ENCODE measurements around the gene STAB1. TPM values are rescaled to one million over a fixed set of nuclear protein-coding genes. Genes with fewer than 3 reads are reported as not detected.

The STAB1 gene
- total RNA-seq, 1 donor from 2014 or later = 0.07 TPM

- Mint-ChIP-seq H3K4me1 (peaks cover 22% of the 10 kb centered on the region), H3K27me3 (no peaks in the 10 kb centered on the region), H3K4me3 (peak within 1 kb of the TSS; percentile 83), H3K9me3 (peaks cover under 1% of the 10 kb centered on the region), H3K27ac (peak within 1 kb of the TSS; percentile 82), H3K36me3 (ENCODE audit: low read depth) (peaks cover 15% of the 10 kb centered on the region)
- intact Hi-C loops (cut with micrococcal nuclease) = loop anchor here (10.0 kb wide), 2 partner anchors 339 to 361 kb away; partner anchors contain the start of genes ALAS1 and STIMATE
- peak; percentile 92 for DNase-seq
Observed at GRCh38 chr3:52533623-52534280, 38.6 kb downstream of the STAB1 start, which contains the start of gene NT5DC2. Gene NT5DC2 (minus strand): TSS chr3:52533857. CDS start chr3:52533737, 120 bp downstream.

- Mint-ChIP-seq H3K36me3 (ENCODE audit: low read depth) (peaks cover 20% of the 10 kb centered on the region), H3K27ac (peak overlapping the region; percentile 82), H3K27me3 (no peaks in the 10 kb centered on the region), H3K4me3 (peak overlapping the region; percentile 83), H3K4me1 (peaks cover 29% of the 10 kb centered on the region), H3K9me3 (peaks cover 7% of the 10 kb centered on the region)
- intact Hi-C loops (cut with micrococcal nuclease) = loop anchor here (10.0 kb wide), 2 partner anchors 340 to 360 kb away; partner anchors contain the start of genes ALAS1 and STIMATE
- DNase-seq = no peak
Observed at GRCh38 chr3:52534281-52535183, 39.4 kb downstream of the STAB1 start.

GRCh38 chr3:52535411-52536111 is 40.4 kb downstream of the STAB1 start:
- H3K4me1 Mint-ChIP-seq = peaks cover 30% of the 10 kb centered on the region
- intact Hi-C loops (cut with micrococcal nuclease) = loop anchor here (1.0 to 10.0 kb wide), 4 partner anchors 79 to 359 kb away; partner anchors contain the start of genes ALAS1, PBRM1 and STIMATE
- peaks cover 21% of the 10 kb centered on the region for H3K36me3 Mint-ChIP-seq (ENCODE audit: low read depth)
- H3K4me3 Mint-ChIP-seq = peak overlapping the region; percentile 98
- no peaks in the 10 kb centered on the region for H3K27me3 Mint-ChIP-seq
- peak overlapping the region; percentile 100 for H3K27ac Mint-ChIP-seq
- H3K9me3 Mint-ChIP-seq = peaks cover 7% of the 10 kb centered on the region
- DNase-seq = no peak

- Mint-ChIP-seq H3K36me3 (ENCODE audit: low read depth) (peaks cover 24% of the 10 kb centered on the region), H3K27ac (peak overlapping the region; percentile 100), H3K4me1 (peaks cover 31% of the 10 kb centered on the region), H3K27me3 (no peaks in the 10 kb centered on the region), H3K4me3 (peak overlapping the region; percentile 98), H3K9me3 (peaks cover 7% of the 10 kb centered on the region)
- no peak for DNase-seq
- intact Hi-C loops (cut with micrococcal nuclease) = loop anchor here (1.0 to 10.0 kb wide), 4 partner anchors 79 to 359 kb away; partner anchors contain the start of genes ALAS1, PBRM1 and STIMATE
Observed at GRCh38 chr3:52536112-52536368, 40.9 kb downstream of the STAB1 start.

- peaks cover 27% of the 10 kb centered on the region for H3K36me3 Mint-ChIP-seq (ENCODE audit: low read depth)
- no peaks in the 10 kb centered on the region for H3K27me3 Mint-ChIP-seq
- H3K9me3 Mint-ChIP-seq = peaks cover 7% of the 10 kb centered on the region
- H3K4me1 Mint-ChIP-seq = peaks cover 33% of the 10 kb centered on the region
- peak; percentile 99 for DNase-seq
- H3K27ac Mint-ChIP-seq = peak within 1 kb of the TSS; percentile 100
- intact Hi-C loops (cut with micrococcal nuclease) = loop anchor here (1.0 to 10.0 kb wide), 4 partner anchors 80 to 358 kb away; partner anchors contain the start of genes ALAS1, PBRM1 and STIMATE
- peak within 1 kb of the TSS; percentile 98 for H3K4me3 Mint-ChIP-seq
Observed at GRCh38 chr3:52536369-52537164, 41.4 kb downstream of the STAB1 start, which contains the start of gene UQCC5. Gene UQCC5 (plus strand): TSS chr3:52536605. CDS start chr3:52536756, 151 bp downstream.

- H3K9me3 Mint-ChIP-seq = peaks cover 7% of the 10 kb centered on the region
- no peak for DNase-seq
- H3K36me3 Mint-ChIP-seq (ENCODE audit: low read depth) = peaks cover 30% of the 10 kb centered on the region
- H3K27ac Mint-ChIP-seq = peak overlapping the region; percentile 100
- intact Hi-C loops (cut with micrococcal nuclease) = loop anchor here (2.0 to 10.0 kb wide), 3 partner anchors 80 to 358 kb away; partner anchors contain the start of genes ALAS1 and STIMATE
- H3K4me1 Mint-ChIP-seq = peaks cover 31% of the 10 kb centered on the region
- no peaks in the 10 kb centered on the region for H3K27me3 Mint-ChIP-seq
- H3K4me3 Mint-ChIP-seq = peak overlapping the region; percentile 98
Observed at GRCh38 chr3:52537165-52537620, 42.1 kb downstream of the STAB1 start.

- DNase-seq = no peak
- H3K27me3 Mint-ChIP-seq = no peaks in the 10 kb centered on the region
- peak overlapping the region; percentile 100 for H3K27ac Mint-ChIP-seq
- peaks cover 27% of the 10 kb centered on the region for H3K4me1 Mint-ChIP-seq
- H3K36me3 Mint-ChIP-seq (ENCODE audit: low read depth) = peaks cover 30% of the 10 kb centered on the region
- peaks cover 7% of the 10 kb centered on the region for H3K9me3 Mint-ChIP-seq
- intact Hi-C loops (cut with micrococcal nuclease) = loop anchor here (2.0 to 10.0 kb wide), 3 partner anchors 81 to 357 kb away; partner anchors contain the start of genes ALAS1 and STIMATE
- peak overlapping the region; percentile 98 for H3K4me3 Mint-ChIP-seq
Observed at GRCh38 chr3:52537726-52538421, 42.7 kb downstream of the STAB1 start.

- peaks cover 27% of the 10 kb centered on the region for H3K4me1 Mint-ChIP-seq
- H3K27ac Mint-ChIP-seq = peak overlapping the region; percentile 45
- intact Hi-C loops (cut with micrococcal nuclease) = loop anchor here (10.0 kb wide), 2 partner anchors 344 to 356 kb away; partner anchors contain the start of genes ALAS1 and STIMATE
- peak; percentile 57 for DNase-seq
- H3K4me3 Mint-ChIP-seq = peak overlapping the region; percentile 98
- H3K9me3 Mint-ChIP-seq = peaks cover 7% of the 10 kb centered on the region
- peaks cover 34% of the 10 kb centered on the region for H3K36me3 Mint-ChIP-seq (ENCODE audit: low read depth)
- H3K27me3 Mint-ChIP-seq = no peaks in the 10 kb centered on the region
Observed at GRCh38 chr3:52539010-52539653, 44.0 kb downstream of the STAB1 start.

GRCh38 chr3:52541050-52541449 is 45.9 kb downstream of the STAB1 start:
- H3K9me3 Mint-ChIP-seq = peaks cover 7% of the 10 kb centered on the region
- no peak overlapping the region for H3K4me3 Mint-ChIP-seq
- peak overlapping the region; percentile 6 for H3K27ac Mint-ChIP-seq
- no peak for DNase-seq
- no peaks in the 10 kb centered on the region for H3K27me3 Mint-ChIP-seq
- H3K4me1 Mint-ChIP-seq = peaks cover 26% of the 10 kb centered on the region
- intact Hi-C loops (cut with micrococcal nuclease) = no loop called here
- peaks cover 45% of the 10 kb centered on the region for H3K36me3 Mint-ChIP-seq (ENCODE audit: low read depth)

- intact Hi-C loops (cut with micrococcal nuclease) = no loop called here
- no peak for DNase-seq
- no peaks in the 10 kb centered on the region for H3K9me3 Mint-ChIP-seq
- H3K4me1 Mint-ChIP-seq = peaks cover 8% of the 10 kb centered on the region
- no peaks in the 10 kb centered on the region for H3K27me3 Mint-ChIP-seq
- no peak overlapping the region for H3K4me3 Mint-ChIP-seq
- H3K27ac Mint-ChIP-seq = no peak overlapping the region
- H3K36me3 Mint-ChIP-seq (ENCODE audit: low read depth) = peaks cover 43% of the 10 kb centered on the region
Observed at GRCh38 chr3:52544937-52545336, 49.8 kb downstream of the STAB1 start.

- Mint-ChIP-seq H3K36me3 (ENCODE audit: low read depth) (peaks cover 49% of the 10 kb centered on the region), H3K9me3 (no peaks in the 10 kb centered on the region), H3K27me3 (no peaks in the 10 kb centered on the region), H3K27ac (no peak overlapping the region), H3K4me1 (peaks cover 6% of the 10 kb centered on the region), H3K4me3 (no peak overlapping the region)
- intact Hi-C loops (cut with micrococcal nuclease) = no loop called here
- DNase-seq = no peak
Observed at GRCh38 chr3:52546111-52546901, 51.2 kb downstream of the STAB1 start.
